CD8-positive, alpha-beta memory T cell (primary cell): ENCODE data around the gene CAPZA1. TPM values are rescaled to one million over a fixed set of nuclear protein-coding genes. Genes with fewer than 3 reads are reported as not detected.

Source experiments
- CTCF ChIA-PET: fragments of 350-600 bp; sonication (Branson Sonifier 250); formaldehyde crosslinking; loops from one replicate; lab custom pipeline; 2021; ENCODE audit warnings: antibody characterized with exemption; lab: Charles Lee
- POLR2A ChIA-PET: fragments of 350-600 bp; sonication (Branson Sonifier 250); formaldehyde crosslinking; loops from one replicate; lab custom pipeline; 2021; ENCODE audit warnings: antibody characterized with exemption; lab: Charles Lee
- DNase-seq, 5 donors: peaks; one replicate each; pipeline versions ENCODE4 v3.0.0 to v3.0.0-alpha.2; 2020 to 2022; ENCODE audit warnings: mixed read lengths in 1 of 5
- H3K27ac ChIP-seq: one replicate; pipeline ENCODE4 v1.7.0; 2013; ENCODE audit warnings: low read depth, mild to moderate bottlenecking, low read length, moderate library complexity
- H3K27me3 ChIP-seq: 2 replicates; pipeline ENCODE4 v1.7.0; 2013; ENCODE audit warnings: low read length, mild to moderate bottlenecking; ENCODE audit not compliant: insufficient read depth, poor library complexity, severe bottlenecking
- H3K36me3 ChIP-seq: 2 replicates; pipeline ENCODE4 v1.7.0; 2013; ENCODE audit warnings: mild to moderate bottlenecking, low read length, moderate library complexity; ENCODE audit not compliant: insufficient read depth
- H3K4me1 ChIP-seq: 2 replicates; pipeline ENCODE4 v1.7.0; 2013; ENCODE audit warnings: mild to moderate bottlenecking, low read length, moderate library complexity; ENCODE audit not compliant: insufficient read depth
- H3K4me3 ChIP-seq: 2 replicates; pipeline ENCODE4 v1.7.0; 2013; ENCODE audit warnings: mild to moderate bottlenecking, low read length
- H3K9me3 ChIP-seq: 2 replicates; pipeline ENCODE4 v1.7.0; 2013; ENCODE audit warnings: mild to moderate bottlenecking, low read length
- H3K27ac Mint-ChIP-seq, 8 donors: one replicate each; pipeline ENCODE4 v1.8.0; 2020 to 2021; ENCODE audit warnings: mixed read lengths in 8 of 8, mild to moderate bottlenecking in 6 of 8, inconsistent platforms in 3 of 8, moderate library complexity in 3 of 8
- H3K27me3 Mint-ChIP-seq, 2 donors: one replicate each; pipeline ENCODE4 v1.8.0; 2020 to 2021; ENCODE audit warnings: mixed read lengths in 2 of 2, mild to moderate bottlenecking in 1 of 2, moderate library complexity in 1 of 2
- H3K36me3 Mint-ChIP-seq, 3 donors: one replicate each; pipeline ENCODE4 v1.8.0; 2020 to 2021; ENCODE audit warnings: mixed read lengths in 3 of 3, inconsistent platforms in 1 of 3, mild to moderate bottlenecking in 1 of 3
- H3K4me1 Mint-ChIP-seq, 3 donors: one replicate each; pipeline ENCODE4 v1.8.0; 2020 to 2021; ENCODE audit warnings: mixed read lengths in 3 of 3, inconsistent platforms in 1 of 3, mild to moderate bottlenecking in 1 of 3
- H3K4me3 Mint-ChIP-seq, 7 donors: one replicate each; pipeline ENCODE4 v1.8.0; 2020 to 2021; ENCODE audit warnings: mixed read lengths in 7 of 7, mild to moderate bottlenecking in 6 of 7, moderate library complexity in 4 of 7, inconsistent platforms in 2 of 7
- H3K9me3 Mint-ChIP-seq, 5 donors: one replicate each; pipeline ENCODE4 v1.8.0; 2020 to 2022; ENCODE audit warnings: mixed read lengths in 5 of 5, mild to moderate bottlenecking in 3 of 5, moderate library complexity in 2 of 5, inconsistent platforms in 1 of 5
- polyA plus RNA-seq: library from polyadenylated mRNA; unstranded; fragments of 300-500 nt; fragmentation: Illumina TruSeq; gene quantifications from one replicate; pipeline ENCODE4 v1.2.3, GENCODE V29; 2021
- total RNA-seq, 2 experiments: library from RNA; stranded (reverse); gene quantifications; one replicate each; pipeline ENCODE4 v1.2.3, GENCODE V29; 2021

Gene CAPZA1
- total and polyA plus RNA-seq, 3 experiments from 2014 or later: 212 to 266 (median 255) TPM

- Histone ChIP-seq H3K36me3 (peaks cover 4% of the 10 kb centered on the region), H3K4me3 (no peak overlapping the region), H3K27me3 (no peaks in the 10 kb centered on the region), H3K9me3 (no peaks in the 10 kb centered on the region), H3K4me1 (no peaks in the 10 kb centered on the region), H3K27ac (no peak overlapping the region)
- Mint-ChIP-seq H3K4me1 (no peaks in the 10 kb centered on the region), H3K27me3 (no peaks in the 10 kb centered on the region), H3K4me3 (no peak overlapping the region), H3K9me3 (peaks cover 0 to 8% (median 0%) of the 10 kb centered on the region in 5 donors), H3K36me3 (peaks cover 15 to 51% (median 16%) of the 10 kb centered on the region in 3 donors), H3K27ac (peak overlapping the region in 1 of 8 donors; percentile 7)
- no peak for DNase-seq
- ChIA-PET POLR2A (no interaction called here), CTCF (no interaction called here)
These were observed 25.3 kb upstream of the CAPZA1 start for GRCh38 chr1:112594208-112594876.

- CTCF ChIA-PET: no interaction called here
- Histone ChIP-seq H3K36me3 (peaks cover 4% of the 10 kb centered on the region), H3K4me1 (no peaks in the 10 kb centered on the region), H3K27ac (no peak overlapping the region), H3K9me3 (no peaks in the 10 kb centered on the region), H3K4me3 (no peak overlapping the region), H3K27me3 (no peaks in the 10 kb centered on the region)
- Mint-ChIP-seq H3K27me3 (no peaks in the 10 kb centered on the region), H3K4me3 (no peak overlapping the region), H3K36me3 (peaks cover 5 to 56% (median 8%) of the 10 kb centered on the region in 3 donors), H3K4me1 (no peaks in the 10 kb centered on the region), H3K9me3 (no peaks in the 10 kb centered on the region), H3K27ac (no peak overlapping the region)
- POLR2A ChIA-PET: no interaction called here
- DNase-seq: no peak
These were observed 20.2 kb upstream of the CAPZA1 start for GRCh38 chr1:112599477-112599876.

- no peaks in the 10 kb centered on the region for H3K9me3 ChIP-seq
- H3K4me1 Mint-ChIP-seq: peaks cover 0 to 3% (median 1%) of the 10 kb centered on the region in 3 donors
- H3K4me3 Mint-ChIP-seq: no peak overlapping the region
- ChIA-PET POLR2A (no interaction called here), CTCF (interaction anchor here (1.5 to 1.8 kb wide), 2 partner anchors 11 to 102 kb away, joined by 3 to 4 read pairs; no protein-coding TSS in a partner anchor)
- H3K4me1 ChIP-seq: no peaks in the 10 kb centered on the region
- no peaks in the 10 kb centered on the region for H3K9me3 Mint-ChIP-seq
- H3K36me3 Mint-ChIP-seq: peaks cover 4 to 61% (median 16%) of the 10 kb centered on the region in 3 donors
- no peak overlapping the region for H3K27ac Mint-ChIP-seq
- H3K27ac ChIP-seq: no peak overlapping the region
- H3K4me3 ChIP-seq: no peak overlapping the region
- H3K27me3 Mint-ChIP-seq: no peaks in the 10 kb centered on the region
- no peak for DNase-seq
- H3K36me3 ChIP-seq: no peaks in the 10 kb centered on the region
- H3K27me3 ChIP-seq: no peaks in the 10 kb centered on the region
These were observed 16.6 kb upstream of the CAPZA1 start for GRCh38 chr1:112603012-112603411.

- Mint-ChIP-seq H3K4me3 (no peak overlapping the region), H3K4me1 (peaks cover 0 to 3% (median 1%) of the 10 kb centered on the region in 3 donors), H3K27me3 (no peaks in the 10 kb centered on the region), H3K9me3 (no peaks in the 10 kb centered on the region), H3K27ac (no peak overlapping the region), H3K36me3 (peaks cover 4 to 66% (median 20%) of the 10 kb centered on the region in 3 donors)
- Histone ChIP-seq H3K4me1 (no peaks in the 10 kb centered on the region), H3K36me3 (no peaks in the 10 kb centered on the region), H3K9me3 (no peaks in the 10 kb centered on the region), H3K4me3 (no peak overlapping the region), H3K27ac (no peak overlapping the region), H3K27me3 (no peaks in the 10 kb centered on the region)
- POLR2A ChIA-PET: no interaction called here
- CTCF ChIA-PET: interaction anchor here (1.5 to 1.8 kb wide), 2 partner anchors 10 to 102 kb away, joined by 3 to 4 read pairs; no protein-coding TSS in a partner anchor
- DNase-seq: no peak
These were observed 16.1 kb upstream of the CAPZA1 start for GRCh38 chr1:112603541-112603940.

- Mint-ChIP-seq H3K4me3 (no peak overlapping the region), H3K36me3 (peaks cover 8 to 71% (median 24%) of the 10 kb centered on the region in 3 donors), H3K27ac (peak overlapping the region in 5 of 8 donors; percentile 5 to 32 (median 20)), H3K4me1 (peaks cover 2 to 8% (median 3%) of the 10 kb centered on the region in 3 donors), H3K27me3 (no peaks in the 10 kb centered on the region), H3K9me3 (no peaks in the 10 kb centered on the region)
- Histone ChIP-seq H3K27ac (no peak overlapping the region), H3K4me3 (no peak overlapping the region), H3K9me3 (no peaks in the 10 kb centered on the region), H3K27me3 (no peaks in the 10 kb centered on the region), H3K4me1 (no peaks in the 10 kb centered on the region), H3K36me3 (no peaks in the 10 kb centered on the region)
- ChIA-PET POLR2A (interaction anchor here (0.7 kb wide), 1 partner anchor 11 kb away, joined by 8 read pairs; no protein-coding TSS in a partner anchor), CTCF (no interaction called here)
- no peak for DNase-seq
These were observed 13.9 kb upstream of the CAPZA1 start for GRCh38 chr1:112605633-112606327.

GRCh38 chr1:112614460-112615065 lies 5.1 kb upstream of the CAPZA1 start:
- DNase-seq: peak in 1 of 5 donors; percentile 34
- peaks cover 16% of the 10 kb centered on the region for H3K36me3 ChIP-seq
- no peaks in the 10 kb centered on the region for H3K27me3 ChIP-seq
- ChIA-PET CTCF (interaction anchor here (0.7 to 1.4 kb wide), 6 partner anchors 11 to 113 kb away, joined by 3 to 8 read pairs (median 4); partner anchors contain the start of genes MOV10 and PPM1J), POLR2A (no interaction called here)
- Mint-ChIP-seq H3K36me3 (peaks cover 4 to 56% (median 8%) of the 10 kb centered on the region in 3 donors), H3K9me3 (no peaks in the 10 kb centered on the region), H3K27me3 (peaks cover 0 to 4% of the 10 kb centered on the region in 2 donors), H3K4me1 (peaks cover 18 to 23% (median 19%) of the 10 kb centered on the region in 3 donors), H3K4me3 (peak overlapping the region in 2 of 7 donors; percentile 44 to 72), H3K27ac (peak overlapping the region in 3 of 8 donors; percentile 45 to 90 (median 73))
- no peak overlapping the region for H3K4me3 ChIP-seq
- H3K4me1 ChIP-seq: peaks cover 10% of the 10 kb centered on the region
- no peak overlapping the region for H3K27ac ChIP-seq
- no peaks in the 10 kb centered on the region for H3K9me3 ChIP-seq

- POLR2A ChIA-PET: interaction anchor here (0.5 to 3.1 kb wide), 5 partner anchors 56 to 1193 kb away, joined by 3 to 32 read pairs (median 5); partner anchors contain the start of genes MOV10, PPM1J and RSBN1
- peaks cover 4% of the 10 kb centered on the region for H3K36me3 ChIP-seq
- H3K27me3 ChIP-seq: no peaks in the 10 kb centered on the region
- peaks cover 0 to 8% of the 10 kb centered on the region in 2 donors for H3K27me3 Mint-ChIP-seq
- H3K4me1 Mint-ChIP-seq: peaks cover 35 to 45% (median 43%) of the 10 kb centered on the region in 3 donors
- no peaks in the 10 kb centered on the region for H3K9me3 Mint-ChIP-seq
- H3K4me1 ChIP-seq: peaks cover 36% of the 10 kb centered on the region
- H3K4me3 ChIP-seq: peak overlapping the region; percentile 100
- peak overlapping the region; percentile 99 for H3K27ac ChIP-seq
- H3K9me3 ChIP-seq: no peaks in the 10 kb centered on the region
- DNase-seq: peak in 3 of 5 donors; percentile 55 to 82 (median 72)
- CTCF ChIA-PET: interaction anchor here (0.7 to 2.4 kb wide), 8 partner anchors 56 to 227 kb away, joined by 3 to 11 read pairs (median 6); partner anchors contain the start of genes MOV10 and PPM1J
- peak overlapping the region; percentile 97 to 100 (median 100) for H3K27ac Mint-ChIP-seq
- peak overlapping the region; percentile 96 to 100 (median 99) for H3K4me3 Mint-ChIP-seq
- H3K36me3 Mint-ChIP-seq: peaks cover 0 to 48% (median 2%) of the 10 kb centered on the region in 3 donors
These were observed 1.4 kb upstream of the CAPZA1 start for GRCh38 chr1:112618114-112618720.
